ENCODE data around the gene INAFM2.

Gene INAFM2

GRCh38 chr15:40290918-40291574 is 32.4 kb upstream of the INAFM2 start:
- H3K4me1 ChIP-seq (ENCODE audit: control insufficient read depth, insufficient read depth, low read length) = peaks cover 4% of the 10 kb centered on the region
- ChIA-PET CTCF (interaction anchor here (0.5 to 2.3 kb wide), 7 partner anchors 8 to 22 kb away, joined by 3 to 12 read pairs (median 6); partner anchors contain the start of gene ANKRD63), POLR2A (interaction anchor here (1.3 kb wide), 1 partner anchor 18 kb away, joined by 6 read pairs; no protein-coding TSS in a partner anchor)
- no peak overlapping the region; the same call in 1 of the 2 replicates for H3K27ac ChIP-seq (ENCODE audit: extremely low read depth, low read depth, low read length)
- no peak overlapping the region for H3K4me3 ChIP-seq (ENCODE audit: low read depth, low read length)
- H3K36me3 ChIP-seq (ENCODE audit: control insufficient read depth in 2 of 2, insufficient read depth in 1 of 2, low read length in 2 of 2) = no peaks in the 10 kb centered on the region
- H3K9me3 ChIP-seq (ENCODE audit: control insufficient read depth, insufficient read depth, low read depth, low read length) = no peaks in the 10 kb centered on the region
- TF ChIP-seq ZNF529 (tag by site-specific recombination; IDR thresholded peaks at IDR 0.05; ENCODE audit: insufficient replicate concordance) (no peak), ZNF391 (tag by site-specific recombination; IDR thresholded peaks at IDR 0.05; ENCODE audit: borderline replicate concordance, low read depth) (no peak), ZNF596 (tag by site-specific recombination; IDR thresholded peaks at IDR 0.05) (no peak), ZBTB26 (tag by site-specific recombination; optimal IDR thresholded peaks at IDR 0.05) (peak; percentile 51), ZNF394 (tag by site-specific recombination; IDR thresholded peaks at IDR 0.05; ENCODE audit: borderline replicate concordance) (0 out of 2 replicates have a peak, but pooled peaks have one; percentile 36), ZNF621 (tag by site-specific recombination; IDR thresholded peaks at IDR 0.05) (no peak), ZNF664 (tag by site-specific recombination; IDR thresholded peaks at IDR 0.05) (no peak), ZIC2 (tag by site-specific recombination; IDR thresholded peaks at IDR 0.05) (peak; percentile 6; the same call in 1 of the 2 replicates), ZSCAN4 (tag by site-specific recombination; IDR thresholded peaks at IDR 0.05) (no peak), ZNF341 (tag by site-specific recombination; IDR thresholded peaks at IDR 0.05; ENCODE audit: low read depth) (no peak), GLIS1 (tag by site-specific recombination; IDR thresholded peaks at IDR 0.05) (peak; percentile 31; the same call in 1 of the 2 replicates), ZNF335 (tag by site-specific recombination; conservative IDR thresholded peaks at IDR 0.05) (peak; percentile 60), KLF1 (tag by site-specific recombination; IDR thresholded peaks at IDR 0.05) (0 out of 2 replicates have a peak, but pooled peaks have one; percentile 24), ZNF645 (tag by site-specific recombination; IDR thresholded peaks at IDR 0.05) (no peak), KLF9 (tag by site-specific recombination; IDR thresholded peaks at IDR 0.05; ENCODE audit: low read depth) (0 out of 2 replicates have a peak, but pooled peaks have one; percentile 30), YY1 (tag by site-specific recombination; IDR thresholded peaks at IDR 0.05) (no peak), ZEB2 (tag by site-specific recombination; IDR thresholded peaks at IDR 0.05) (no peak), ZNF280C (tag by site-specific recombination; IDR thresholded peaks at IDR 0.05) (no peak), ZBTB6 (tag by site-specific recombination; IDR thresholded peaks at IDR 0.05) (peak; percentile 80), REST (tag by site-specific recombination; IDR thresholded peaks at IDR 0.05) (no peak), ZNF112 (tag by site-specific recombination; IDR thresholded peaks at IDR 0.05) (no peak), ZNF654 (tag by site-specific recombination; IDR thresholded peaks at IDR 0.05; ENCODE audit: low read depth) (no peak)
